ENCODE results near the gene LRFN2. TPM values are rescaled to one million over a fixed set of nuclear protein-coding genes. Genes with fewer than 3 reads are reported as not detected.

Gene LRFN2
- total RNA-seq, 4 donors from 2014 or later, result 0.14 to 0.34 TPM; not detected in 2

- no peak for TF ChIP-seq POLR2A (IDR thresholded peaks at IDR 0.05)
- Histone ChIP-seq H3K36me3 (no peaks in the 10 kb centered on the region), H3K9me3 (no peaks in the 10 kb centered on the region), H3K4me3 (no peak overlapping the region), H3K27ac (no peak overlapping the region), H3K27me3 (no peaks in the 10 kb centered on the region), H3K4me1 (no peaks in the 10 kb centered on the region)
- intact Hi-C loops (cut with DNase I; ENCODE audit: low total_unique reads), result no loop called here
- no peak for DNase-seq
These were observed 1.9 kb downstream of the LRFN2 start for GRCh38 chr6:40585223-40585622.

GRCh38 chr6:40584741-40585140, 2.4 kb downstream of the LRFN2 start:
- no peaks in the 10 kb centered on the region for H3K4me1 ChIP-seq
- no peaks in the 10 kb centered on the region for H3K27me3 ChIP-seq
- no peak for TF ChIP-seq POLR2A (IDR thresholded peaks at IDR 0.05)
- no peak for TF ChIP-seq CTCF (IDR thresholded peaks at IDR 0.05)
- no peak overlapping the region for H3K27ac ChIP-seq
- DNase-seq, result no peak
- intact Hi-C loops (cut with DNase I; ENCODE audit: low total_unique reads), result no loop called here
- no peak overlapping the region for H3K4me3 ChIP-seq
- no peaks in the 10 kb centered on the region for H3K36me3 ChIP-seq
- H3K9me3 ChIP-seq, result no peaks in the 10 kb centered on the region

- intact Hi-C loops (cut with DNase I; ENCODE audit: low total_unique reads), result no loop called here
- Histone ChIP-seq H3K36me3 (no peaks in the 10 kb centered on the region), H3K4me1 (no peaks in the 10 kb centered on the region), H3K27me3 (no peaks in the 10 kb centered on the region), H3K27ac (no peak overlapping the region), H3K4me3 (no peak overlapping the region), H3K9me3 (no peaks in the 10 kb centered on the region)
- no peak for TF ChIP-seq CTCF (IDR thresholded peaks at IDR 0.05)
- DNase-seq, result no peak
These were observed 3.5 kb downstream of the LRFN2 start for GRCh38 chr6:40583709-40584108.

GRCh38 chr6:40582892-40583291, 4.3 kb downstream of the LRFN2 start:
- no peak overlapping the region for H3K4me3 ChIP-seq
- H3K36me3 ChIP-seq, result no peaks in the 10 kb centered on the region
- no peaks in the 10 kb centered on the region for H3K4me1 ChIP-seq
- no peaks in the 10 kb centered on the region for H3K9me3 ChIP-seq
- no peaks in the 10 kb centered on the region for H3K27me3 ChIP-seq
- H3K27ac ChIP-seq, result no peak overlapping the region
- DNase-seq, result no peak
- TF ChIP-seq CTCF (IDR thresholded peaks at IDR 0.05) (no peak), POLR2A (IDR thresholded peaks at IDR 0.05) (no peak)
- intact Hi-C loops (cut with DNase I; ENCODE audit: low total_unique reads), result no loop called here

- TF ChIP-seq CTCF (IDR thresholded peaks at IDR 0.05) (no peak), POLR2A (IDR thresholded peaks at IDR 0.05) (no peak)
- Histone ChIP-seq H3K9me3 (no peaks in the 10 kb centered on the region), H3K4me1 (no peaks in the 10 kb centered on the region), H3K27ac (no peak overlapping the region), H3K36me3 (no peaks in the 10 kb centered on the region), H3K4me3 (no peak overlapping the region), H3K27me3 (no peaks in the 10 kb centered on the region)
- intact Hi-C loops (cut with DNase I; ENCODE audit: low total_unique reads), result no loop called here
- no peak for DNase-seq
These were observed 8.1 kb downstream of the LRFN2 start for GRCh38 chr6:40579101-40579500.

GRCh38 chr6:40577672-40578071, 9.5 kb downstream of the LRFN2 start:
- Histone ChIP-seq H3K36me3 (no peaks in the 10 kb centered on the region), H3K4me1 (no peaks in the 10 kb centered on the region), H3K27ac (no peak overlapping the region), H3K27me3 (no peaks in the 10 kb centered on the region), H3K9me3 (no peaks in the 10 kb centered on the region), H3K4me3 (no peak overlapping the region)
- TF ChIP-seq POLR2A (IDR thresholded peaks at IDR 0.05), result no peak
- no peak for TF ChIP-seq CTCF (IDR thresholded peaks at IDR 0.05)
- DNase-seq, result no peak
- intact Hi-C loops (cut with DNase I; ENCODE audit: low total_unique reads), result no loop called here
